Stimulated activated CD4-positive, alpha-beta T cell treated with anti-CD3 and anti-CD28 coated beads, Interleukin-4, amount 100 ng/mL, for 4 hours (primary cell): ENCODE measurements around the gene ADRA2C.
"Not testable (repeated sequence)": the region's sequence is repeated elsewhere in the genome, so short reads cannot be mapped to it uniquely, and the experiment has no call there.

Experiments used
- DNase-seq, 2 experiments: peaks; one replicate each; pipeline ENCODE4 v3.0.0-alpha.2; 2020

Gene ADRA2C

DNA sequence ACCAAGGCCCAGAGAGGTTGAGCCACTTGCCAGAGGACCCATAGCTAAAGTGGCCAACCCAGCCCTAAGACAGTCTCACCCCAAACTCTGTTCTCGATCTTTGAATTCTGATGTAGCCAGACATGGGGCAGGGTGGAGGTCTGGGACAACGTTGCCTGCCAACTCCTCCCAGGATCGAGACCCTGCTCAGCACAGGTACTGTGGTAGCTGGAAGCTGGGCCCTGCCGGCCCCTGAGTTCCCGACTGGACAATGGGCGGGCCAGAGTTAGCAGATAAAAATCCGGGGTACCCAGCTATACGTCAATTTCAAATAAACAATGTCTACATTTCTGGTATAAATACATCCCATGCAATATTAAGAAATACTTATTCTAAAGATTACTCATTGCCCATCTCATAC lies 35.3 kb downstream of the ADRA2C start:
- DNase-seq: no peak

DNA sequence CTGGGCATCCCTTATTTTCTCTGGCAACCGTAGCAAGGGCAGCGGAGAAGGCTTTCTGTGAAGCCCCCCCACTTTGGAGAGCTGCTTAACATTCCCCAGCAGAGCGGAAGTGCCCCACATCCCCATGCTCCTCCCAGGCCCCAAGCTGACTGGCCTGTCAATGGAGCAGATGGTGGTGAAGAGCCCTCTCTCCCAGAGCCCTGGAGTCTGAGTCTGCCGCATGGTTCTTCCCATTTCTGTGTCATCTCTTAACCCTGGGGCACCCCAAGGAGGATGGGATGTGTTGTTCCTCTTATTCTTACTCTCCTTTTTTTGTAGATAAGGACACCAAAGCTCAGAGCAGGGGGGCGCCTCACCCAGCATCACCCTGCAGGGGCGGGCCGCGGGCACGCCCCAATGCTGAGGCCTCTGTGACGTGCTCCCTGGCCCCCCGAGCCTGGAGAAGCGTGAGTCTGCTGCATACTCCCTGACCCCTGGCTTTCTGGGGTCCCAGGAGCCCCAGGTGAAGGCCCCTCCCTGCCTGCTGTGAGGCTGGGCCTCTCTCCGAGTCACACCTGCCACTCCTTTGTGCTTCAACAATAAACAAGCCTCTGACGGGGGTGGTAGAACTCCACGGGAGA lies 35.9 kb downstream of the ADRA2C start:
- DNase-seq: no peak

DNA sequence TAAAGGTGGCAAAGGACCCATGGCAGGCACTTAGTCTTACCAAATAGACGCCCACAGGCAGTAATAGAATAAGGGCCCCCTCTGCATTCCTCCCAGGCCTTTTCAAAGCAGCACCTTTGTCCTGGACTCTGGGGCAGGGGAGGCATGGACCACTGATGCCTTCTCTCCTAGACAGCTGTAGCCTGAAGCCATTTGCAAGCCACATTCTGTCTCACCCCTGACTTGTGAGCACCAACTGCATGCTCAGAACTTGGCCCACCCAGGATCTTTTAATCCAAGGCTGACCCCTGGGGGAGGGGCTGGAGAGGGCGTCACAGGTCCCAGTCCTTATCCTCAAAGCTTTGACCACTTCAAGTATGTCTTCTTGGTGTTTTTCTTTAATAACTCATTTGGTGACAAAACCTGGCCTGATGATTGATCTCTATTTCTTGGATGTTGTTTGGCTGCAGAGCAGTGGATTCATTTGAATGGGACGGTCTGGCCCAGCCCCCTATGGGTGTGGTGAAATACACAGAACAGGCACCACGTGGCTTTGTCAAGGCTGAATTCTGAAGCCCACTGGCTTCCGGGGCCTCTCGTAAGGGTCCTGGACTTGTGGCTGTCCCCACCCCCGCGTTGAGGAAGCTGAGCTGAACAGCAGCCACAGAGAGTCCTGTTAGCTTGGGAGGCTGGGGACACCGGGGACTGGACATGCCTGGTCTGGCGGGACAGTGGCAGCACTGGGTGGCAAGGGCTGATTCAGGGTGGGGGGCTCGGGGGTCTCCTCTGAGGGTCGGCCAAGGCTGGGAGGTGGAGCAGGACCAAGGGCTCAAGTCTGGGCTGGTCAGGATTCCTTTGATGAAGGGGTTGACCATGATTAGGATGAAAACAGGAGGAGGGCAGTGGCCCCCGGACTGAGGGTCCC lies 36.6 kb downstream of the ADRA2C start:
- DNase-seq: no peak

DNA sequence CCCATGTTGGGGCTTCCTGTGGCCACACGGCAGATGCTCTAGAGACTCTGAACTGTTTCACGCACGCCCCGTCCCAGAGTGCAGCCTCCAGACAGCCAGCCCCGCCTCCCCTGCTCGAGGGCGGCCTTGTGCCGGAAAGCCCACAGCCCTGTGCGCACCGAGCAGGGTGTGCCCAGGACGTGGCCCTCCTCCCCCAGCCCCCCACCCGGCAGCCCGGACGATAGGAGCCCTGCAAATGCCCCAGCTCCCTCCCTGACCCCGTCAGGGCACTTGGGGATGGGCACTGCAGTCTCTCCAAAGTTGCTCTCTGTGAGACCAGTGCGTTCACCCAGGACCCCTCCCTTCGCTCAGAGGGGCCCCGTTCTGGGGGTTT lies 37.3 kb downstream of the ADRA2C start:
- no peak for DNase-seq

DNA sequence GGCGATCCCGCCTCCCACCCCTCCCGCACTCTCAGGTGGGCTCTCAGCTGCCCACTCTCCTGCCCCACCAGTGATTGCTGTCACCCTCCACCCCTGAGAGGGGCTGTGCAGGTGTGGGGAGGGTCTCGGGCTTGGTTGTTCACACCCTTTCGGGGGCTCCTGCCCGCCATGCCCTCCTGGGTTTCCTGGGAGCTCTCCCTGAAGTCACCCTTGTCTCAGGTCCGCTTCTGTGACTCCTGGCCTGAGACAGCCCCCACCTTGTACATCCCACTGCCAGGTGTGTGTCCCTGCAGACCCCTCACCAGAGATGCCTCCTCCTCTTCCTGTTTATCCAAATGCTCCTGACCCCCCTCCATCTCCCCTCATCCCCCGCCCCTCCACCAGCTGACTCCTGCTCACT lies 37.8 kb downstream of the ADRA2C start:
- no peak for DNase-seq

DNA sequence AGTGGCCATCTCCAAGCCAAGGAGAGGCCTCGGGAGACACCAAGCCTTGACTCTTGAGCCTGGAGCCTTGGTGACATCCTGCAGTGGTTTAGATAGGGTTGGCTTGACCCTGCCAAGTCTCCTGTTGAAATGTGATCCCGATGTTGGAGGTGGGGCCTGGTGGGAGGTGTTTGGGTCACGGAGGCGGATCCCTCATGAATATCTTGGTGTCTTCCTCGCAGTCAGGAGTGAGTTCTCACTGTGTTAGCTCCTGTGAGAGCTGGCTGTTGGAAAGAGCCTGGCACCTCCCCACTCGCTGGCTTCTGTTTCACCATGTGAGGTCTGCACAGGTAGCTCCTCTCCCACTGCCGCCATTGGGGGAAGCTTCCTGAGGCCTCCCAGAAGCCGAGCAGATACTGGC lies 38.8 kb downstream of the ADRA2C start:
- DNase-seq: no peak

DNA sequence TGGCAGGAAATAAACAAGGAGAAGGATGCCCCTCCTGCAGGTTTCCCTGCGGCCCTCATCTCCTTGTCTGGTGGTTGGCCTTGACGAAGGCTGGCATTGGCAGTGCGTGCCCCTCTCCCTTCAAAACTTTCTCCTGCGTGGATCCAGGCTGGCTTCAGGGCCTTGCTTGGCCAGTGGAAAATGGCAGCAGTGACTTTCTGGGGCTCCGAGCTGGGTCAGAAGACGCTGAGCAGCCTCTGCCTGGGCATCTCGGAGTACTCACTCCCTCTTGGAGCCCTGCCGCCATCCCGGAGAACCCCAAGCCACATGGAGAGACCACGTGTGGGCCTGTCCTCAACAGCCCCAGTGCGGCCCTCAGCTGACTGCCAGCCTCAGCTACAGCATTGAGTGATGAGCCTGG lies 39.5 kb downstream of the ADRA2C start:
- DNase-seq: no peak

DNA sequence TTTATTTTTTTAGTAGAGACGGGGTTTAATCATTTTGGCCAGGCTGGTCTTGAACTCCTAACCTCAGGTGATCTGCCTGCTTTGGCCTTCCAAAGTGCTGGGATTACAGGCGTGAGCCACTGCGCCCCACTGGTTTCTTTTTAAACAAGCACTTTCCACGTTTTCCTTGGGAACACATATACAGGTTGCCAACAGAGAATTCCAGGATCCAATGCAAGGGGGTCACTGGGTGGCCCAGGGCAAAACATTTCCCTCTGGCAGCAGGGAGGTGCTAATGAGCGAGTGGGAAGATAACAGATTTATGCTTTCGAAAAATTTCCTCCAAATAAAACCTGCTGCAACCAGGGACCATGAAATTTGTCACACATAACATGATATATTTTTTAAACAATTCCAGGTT lies 41.1 kb downstream of the ADRA2C start:
- no peak for DNase-seq

DNA sequence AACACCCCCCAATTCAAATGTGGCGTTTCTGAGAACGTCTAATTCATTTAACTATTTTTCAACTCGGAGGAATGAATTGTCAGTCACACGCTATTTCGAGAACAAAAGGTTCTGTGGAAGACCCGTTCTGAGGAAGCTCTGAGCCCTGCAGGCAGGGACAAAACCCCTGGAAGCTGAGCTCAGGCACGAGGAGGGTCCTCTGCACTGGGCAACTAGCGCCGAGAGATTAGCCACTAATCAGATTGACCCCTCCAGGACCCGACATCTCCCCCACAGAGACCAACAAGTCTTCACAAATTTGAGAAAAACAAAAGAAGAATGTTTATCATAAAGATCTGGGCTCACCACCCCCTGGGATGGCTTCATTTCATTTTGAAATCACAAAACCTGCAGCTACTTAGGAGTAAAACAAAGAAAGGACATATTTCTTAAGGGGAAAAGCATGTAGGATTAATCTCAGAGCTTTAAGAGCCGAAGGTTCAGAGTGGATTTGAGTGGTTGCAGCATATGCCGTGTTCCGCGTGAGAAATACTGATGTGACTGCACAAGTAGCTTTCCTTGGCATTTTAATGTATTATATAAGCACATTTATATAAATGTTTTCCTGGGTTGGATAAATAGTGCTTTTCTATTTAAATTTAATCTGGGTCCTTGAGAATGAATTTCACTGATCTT lies 41.8 kb downstream of the ADRA2C start:
- DNase-seq: no peak

DNA sequence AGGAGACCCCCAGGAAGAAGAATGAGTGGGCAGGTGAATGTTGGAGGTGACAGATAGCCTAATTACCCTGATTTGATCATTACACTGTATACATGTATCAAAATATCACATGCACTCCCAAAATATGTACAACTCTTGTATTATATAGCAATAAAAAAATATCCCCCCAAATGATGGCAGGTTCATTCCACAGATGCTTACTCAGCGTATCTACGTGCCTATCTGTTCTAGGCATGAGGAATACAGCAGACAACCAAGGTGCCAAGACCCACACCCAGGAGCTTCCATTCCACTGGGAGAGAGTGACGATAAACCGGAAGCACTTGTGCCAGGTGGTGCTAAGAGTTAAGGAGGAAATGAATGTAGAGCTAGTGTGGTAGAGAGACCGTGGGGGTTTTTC lies 42.4 kb downstream of the ADRA2C start:
- no peak for DNase-seq

DNA sequence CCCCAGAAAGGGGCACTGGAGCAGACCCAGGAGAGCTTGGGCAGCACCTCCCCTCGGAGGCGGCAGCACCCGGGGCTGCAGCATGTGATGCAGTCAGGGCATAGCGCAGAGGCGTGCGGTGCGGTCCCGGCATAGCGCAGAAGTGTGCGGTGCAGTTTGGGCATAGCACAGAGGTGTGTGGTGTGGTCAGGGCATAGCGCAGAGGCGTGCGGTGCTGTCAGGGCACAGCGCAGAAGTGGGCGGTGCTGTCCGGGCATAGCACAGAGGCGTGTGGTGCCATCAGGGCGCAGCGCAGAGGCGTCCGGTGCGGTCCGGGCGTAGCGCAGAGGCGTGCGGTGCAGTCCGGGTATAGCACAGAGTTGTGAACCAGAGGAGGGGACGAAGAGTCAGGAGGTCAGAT lies 42.8 kb downstream of the ADRA2C start:
- no peak for DNase-seq

DNA sequence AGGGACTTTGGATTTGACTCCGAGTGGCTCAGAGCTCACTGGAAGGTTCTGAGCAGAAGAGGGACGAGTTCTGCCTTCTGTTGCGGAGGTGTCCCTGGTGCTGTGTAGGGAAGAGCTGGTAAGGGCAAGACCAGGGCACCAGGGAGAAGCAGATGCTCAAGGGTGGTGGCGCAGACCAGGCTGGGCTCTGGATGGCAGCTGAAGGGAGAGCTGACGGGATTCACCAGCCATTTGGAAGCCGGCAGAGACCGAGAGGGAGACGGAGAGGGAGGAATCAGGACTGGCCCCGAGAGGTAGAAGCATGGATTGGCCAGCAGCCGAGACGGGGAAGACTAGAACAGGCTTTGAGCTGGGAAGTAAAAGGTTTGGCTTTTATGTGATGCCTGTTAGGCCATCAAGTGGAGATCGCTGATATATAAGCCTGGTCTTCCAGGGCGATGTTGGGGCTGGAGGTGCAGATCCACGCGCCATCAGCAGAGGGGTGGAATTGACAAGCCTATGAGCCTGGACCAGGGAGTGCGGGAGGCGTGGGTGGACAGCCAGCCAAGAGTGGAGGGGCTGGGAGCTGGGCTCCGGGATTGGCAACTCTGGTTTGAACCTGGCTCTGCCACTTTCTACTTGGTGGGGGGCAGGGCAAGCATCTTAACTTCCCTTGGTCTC lies 43.4 kb downstream of the ADRA2C start:
- DNase-seq: no peak

DNA sequence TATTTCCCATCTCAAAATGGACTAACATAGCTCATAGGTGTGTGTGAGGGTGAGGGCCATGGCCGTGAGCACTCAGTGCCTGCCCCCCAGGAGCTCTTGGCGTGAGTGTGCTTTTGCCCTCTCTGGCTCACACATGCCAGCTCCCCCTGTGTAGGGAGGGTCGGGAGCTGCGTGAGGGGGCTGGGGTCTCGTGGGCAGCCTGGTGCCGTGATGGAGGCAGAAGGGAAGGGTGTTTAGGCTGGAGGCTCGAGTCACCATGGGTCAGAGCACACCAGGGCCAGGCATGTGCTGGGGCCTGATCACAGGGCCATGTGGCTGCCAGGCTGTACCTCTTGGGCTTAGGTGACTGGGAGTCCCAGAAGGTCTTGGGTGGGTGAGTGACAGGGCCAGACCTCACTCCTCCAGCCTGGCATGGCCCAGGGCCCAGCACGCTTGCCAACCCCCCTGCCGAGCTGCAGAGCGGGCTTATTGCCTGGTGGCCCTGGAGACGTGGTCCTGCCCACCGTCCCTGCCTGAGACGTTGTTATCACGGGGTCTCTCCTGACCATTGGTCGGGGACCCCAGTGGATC lies 44.0 kb downstream of the ADRA2C start:
- no peak for DNase-seq

DNA sequence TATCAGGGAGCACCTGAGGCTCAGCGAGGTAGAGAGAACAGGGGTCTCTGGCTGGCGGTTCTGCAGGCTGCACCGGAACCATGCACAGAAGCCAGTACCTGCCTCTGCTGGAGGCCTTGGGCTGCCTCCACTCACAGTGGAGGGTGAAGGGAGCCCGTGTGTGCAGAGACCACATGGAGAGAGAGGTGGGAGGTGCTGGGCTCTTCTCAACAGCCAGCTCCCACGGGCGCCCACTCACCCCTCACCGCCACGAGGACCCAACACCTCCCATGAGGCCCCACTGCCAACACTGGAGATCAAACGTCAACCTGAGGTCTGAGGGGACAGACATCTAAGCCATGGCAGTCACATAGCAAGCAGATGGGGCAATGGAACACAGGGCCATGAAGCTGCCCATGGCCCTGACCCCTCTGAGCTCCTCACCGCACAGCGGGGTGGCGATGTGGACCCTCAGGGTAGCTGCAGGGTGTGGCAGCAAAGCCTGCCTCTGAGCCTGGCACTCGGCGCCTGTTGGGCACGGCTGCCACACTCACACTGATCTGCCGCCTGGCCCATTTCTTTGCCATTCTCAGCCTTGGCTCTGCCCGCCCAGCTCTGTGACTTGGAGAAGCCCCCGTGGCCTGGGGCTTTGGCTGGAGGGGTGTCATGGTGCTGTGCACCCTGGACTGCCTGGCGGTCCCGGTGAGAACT lies 44.8 kb downstream of the ADRA2C start:
- no peak for DNase-seq

DNA sequence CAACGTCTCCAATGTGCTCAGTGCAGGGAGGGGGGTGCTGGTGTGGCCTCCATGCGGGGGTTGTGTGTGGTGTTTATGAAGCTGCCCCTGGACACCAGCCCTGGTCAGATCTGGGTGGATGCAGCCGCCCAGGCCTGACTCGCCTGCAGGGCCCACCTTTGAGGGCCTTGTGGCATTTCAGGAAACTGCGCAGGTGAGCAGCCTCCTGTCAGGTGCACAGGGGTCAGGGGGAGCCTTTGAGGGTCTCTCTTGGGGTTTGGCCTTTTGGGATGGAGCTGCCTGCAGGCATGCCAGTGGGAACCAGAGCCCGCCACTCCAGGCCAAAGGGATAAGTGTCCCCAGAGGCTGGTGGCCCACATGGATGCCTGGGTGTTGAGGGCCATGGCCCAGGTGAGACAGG lies 45.4 kb downstream of the ADRA2C start:
- no peak for DNase-seq

DNA sequence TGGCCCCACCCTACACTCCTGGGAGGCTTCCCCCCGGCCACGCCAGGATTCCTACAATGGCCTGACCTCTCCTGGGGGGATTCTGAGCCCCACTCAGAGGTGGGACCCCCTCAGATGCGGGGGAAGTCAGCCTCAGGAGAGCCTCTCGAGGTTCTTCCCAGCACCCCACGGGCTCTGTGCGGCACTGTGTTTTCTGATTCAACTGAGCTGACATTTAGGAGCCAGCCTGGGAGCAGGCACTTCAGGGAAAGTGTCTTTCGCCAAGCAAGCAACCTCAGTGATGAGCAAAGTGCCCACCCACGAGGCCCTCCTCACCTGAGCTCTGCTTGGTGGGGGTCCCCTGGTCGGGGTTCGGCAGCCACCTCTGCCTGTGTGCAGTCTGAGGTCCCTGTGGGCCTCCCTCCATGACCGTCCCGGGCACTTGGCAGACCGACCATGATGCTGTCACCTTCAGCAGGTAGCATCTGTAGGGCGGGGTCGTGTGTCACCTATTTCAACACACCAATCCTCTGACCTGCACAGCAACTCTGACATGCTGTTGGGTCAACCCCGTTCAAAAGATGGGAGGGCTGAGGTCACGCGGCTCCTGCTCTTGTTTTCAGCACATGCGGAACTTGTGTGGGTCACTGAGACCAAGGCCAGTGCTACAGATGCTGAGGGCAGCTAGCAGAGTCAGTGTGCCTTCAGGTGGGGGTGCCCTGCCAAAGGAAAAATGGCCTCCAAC lies 46.2 kb downstream of the ADRA2C start:
- DNase-seq: no peak

DNA sequence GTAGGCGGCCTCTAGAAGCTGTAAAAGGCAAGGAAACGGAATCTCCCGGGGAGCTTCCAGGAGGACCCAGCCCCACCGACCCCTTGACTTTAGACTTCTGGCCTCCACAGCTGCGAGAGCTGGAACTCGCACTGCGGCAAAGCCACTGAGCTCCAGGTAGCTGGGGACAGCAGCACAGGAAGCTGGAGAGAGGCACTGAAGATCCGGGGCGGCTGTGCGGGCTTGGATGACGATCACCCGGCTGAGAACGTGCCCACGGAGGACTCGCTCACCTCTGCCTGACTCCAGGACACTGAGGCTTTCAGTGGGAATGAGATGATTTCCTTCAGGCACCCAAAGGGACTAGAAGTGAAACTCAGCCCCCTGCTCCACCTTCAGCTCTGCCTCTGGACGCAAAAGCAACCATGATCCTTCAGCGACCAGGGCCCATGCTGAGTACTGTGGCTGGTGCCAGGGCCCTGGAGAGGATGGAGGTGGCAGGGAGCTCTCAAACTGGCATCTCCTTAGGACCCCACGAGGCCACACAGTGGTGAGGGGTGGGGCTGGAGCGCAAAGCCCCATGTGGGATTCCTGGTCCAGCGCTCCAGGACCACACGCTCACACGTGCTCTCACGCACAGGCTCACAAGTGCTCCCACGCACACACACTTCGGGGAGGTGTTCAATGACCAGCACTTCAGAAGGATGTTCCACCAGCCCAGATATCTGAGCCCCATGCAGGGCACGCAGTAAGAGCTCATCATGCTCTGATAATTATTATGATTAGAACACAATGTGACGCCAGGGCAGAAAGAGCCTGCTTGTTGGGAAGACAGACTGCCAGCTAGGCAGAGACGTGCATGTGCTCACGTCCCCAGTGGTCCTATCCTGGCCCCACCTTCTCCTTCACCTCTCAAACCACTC lies 47.2 kb downstream of the ADRA2C start:
- DNase-seq: no peak

DNA sequence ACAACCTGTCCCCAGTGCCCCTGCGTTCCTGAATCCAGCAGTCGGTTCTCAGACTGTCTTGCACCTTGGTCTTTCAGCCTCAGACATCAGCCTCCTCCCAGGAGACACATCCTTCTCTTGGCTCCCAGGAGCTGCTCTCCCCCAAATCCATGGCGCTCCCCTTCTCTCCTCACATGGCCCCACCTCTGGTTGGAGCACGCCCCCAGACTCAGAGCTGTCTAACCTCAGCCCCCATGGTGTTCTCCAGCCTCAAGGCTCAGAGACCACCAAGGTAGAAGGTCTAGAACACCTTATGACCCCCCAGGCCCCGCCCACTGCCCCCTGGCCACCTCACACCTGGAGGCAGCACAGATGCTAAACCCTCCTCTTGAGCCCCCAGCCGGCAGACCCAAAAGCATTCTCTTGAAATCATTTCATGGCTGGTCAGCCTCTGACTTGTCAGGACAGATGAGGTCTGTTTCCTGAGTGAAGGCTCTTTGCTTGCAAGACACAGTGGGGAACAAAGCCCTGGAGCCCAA lies 47.9 kb downstream of the ADRA2C start:
- DNase-seq: no peak

DNA sequence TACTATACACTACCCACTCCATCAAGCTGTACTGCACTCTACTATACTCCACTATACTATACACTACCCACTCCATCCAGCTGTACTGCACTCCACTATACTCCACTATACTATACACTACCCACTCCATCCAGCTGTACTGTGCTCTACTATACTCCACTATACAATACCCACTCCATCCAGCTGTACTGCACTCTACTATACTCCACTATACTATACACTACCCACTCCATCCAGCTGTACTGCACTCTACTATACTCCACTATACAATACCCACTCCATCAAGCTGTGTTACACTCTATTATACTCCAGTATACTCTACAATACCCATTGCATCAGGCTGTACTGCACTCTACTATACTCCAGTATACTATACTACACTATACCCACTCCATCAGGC lies 48.7 kb downstream of the ADRA2C start:
- not testable (repeated sequence) for DNase-seq

DNA sequence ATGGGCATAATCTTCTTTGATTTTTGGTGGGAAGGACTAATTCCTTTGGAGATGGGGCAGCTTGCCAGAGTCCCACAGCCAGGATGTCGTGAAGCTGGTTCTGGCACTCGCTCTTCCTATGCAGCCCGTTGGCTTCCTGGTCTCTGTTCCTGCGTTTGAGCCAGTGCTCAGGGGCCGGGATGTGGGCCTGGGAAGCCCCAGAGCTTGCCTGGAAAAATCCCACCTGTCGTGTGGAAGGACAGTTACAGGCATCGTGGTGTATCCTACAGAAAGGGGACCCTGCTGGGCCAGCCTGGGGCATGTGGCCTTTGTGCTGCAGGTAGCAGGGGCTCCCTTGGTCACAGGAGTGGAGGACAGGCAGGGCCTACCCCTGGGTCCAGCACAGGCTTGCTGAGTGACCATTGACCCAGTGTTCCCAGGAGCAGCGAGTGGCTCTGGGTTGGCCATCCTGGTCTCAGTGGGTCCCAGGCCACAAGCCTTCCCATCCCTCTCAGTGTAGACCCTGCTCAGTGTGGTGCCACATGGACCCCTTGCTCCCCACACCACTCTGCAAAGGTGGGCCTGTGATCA lies 50.2 kb downstream of the ADRA2C start:
- DNase-seq: no peak
